ENCODE measurements around the gene FADS2.

Gene FADS2

GRCh38 chr11:61841636-61842527, 13.8 kb downstream of the FADS2 start:
- no peak for TF ChIP-seq CTCF (IDR thresholded peaks at IDR 0.05; ENCODE audit: insufficient read depth, low read length, poor library complexity, severe bottlenecking)
- no peak for DNase-seq (ENCODE audit: extremely low read depth, insufficient read length)
- H3K4me3 ChIP-seq (replicated peaks; ENCODE audit: low read depth, low read length): no peak overlapping the region
- H3K27me3 ChIP-seq (replicated peaks; ENCODE audit: control insufficient read depth, insufficient read depth, low read length): no peaks in the 10 kb centered on the region
- peaks cover 47% of the 10 kb centered on the region for H3K36me3 ChIP-seq (ENCODE audit: control insufficient read depth, insufficient read depth, low read length)

DNA sequence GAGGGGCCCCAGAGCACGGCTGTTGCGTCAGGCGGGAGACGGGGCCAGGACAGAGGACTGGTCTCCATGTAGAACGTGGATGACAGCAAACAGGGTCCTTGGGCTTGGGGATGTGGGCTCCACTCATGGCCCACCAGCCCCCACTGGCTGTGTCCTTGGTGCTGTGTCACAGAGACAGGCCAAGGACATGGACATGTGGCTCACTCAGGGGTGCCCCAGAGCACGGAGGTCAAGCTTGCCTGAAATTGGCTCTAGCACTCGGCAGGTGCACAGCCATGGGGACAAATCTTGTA, 14.4 kb downstream of the FADS2 start:
- no peak for DNase-seq (ENCODE audit: extremely low read depth, insufficient read length)
- H3K4me3 ChIP-seq (replicated peaks; ENCODE audit: low read depth, low read length): no peak overlapping the region
- H3K36me3 ChIP-seq (ENCODE audit: control insufficient read depth, insufficient read depth, low read length): peaks cover 47% of the 10 kb centered on the region
- TF ChIP-seq CTCF (IDR thresholded peaks at IDR 0.05; ENCODE audit: insufficient read depth, low read length, poor library complexity, severe bottlenecking): no peak
- no peaks in the 10 kb centered on the region for H3K27me3 ChIP-seq (replicated peaks; ENCODE audit: control insufficient read depth, insufficient read depth, low read length)

- no peak for DNase-seq (ENCODE audit: extremely low read depth, insufficient read length)
- Histone ChIP-seq H3K36me3 (ENCODE audit: control insufficient read depth, insufficient read depth, low read length) (peaks cover 46% of the 10 kb centered on the region), H3K4me3 (replicated peaks; ENCODE audit: low read depth, low read length) (no peak overlapping the region), H3K27me3 (replicated peaks; ENCODE audit: control insufficient read depth, insufficient read depth, low read length) (no peaks in the 10 kb centered on the region)
- no peak for TF ChIP-seq CTCF (IDR thresholded peaks at IDR 0.05; ENCODE audit: insufficient read depth, low read length, poor library complexity, severe bottlenecking)
Measured at GRCh38 chr11:61844909-61845565, 16.9 kb downstream of the FADS2 start.

- Histone ChIP-seq H3K36me3 (ENCODE audit: control insufficient read depth, insufficient read depth, low read length) (peaks cover 42% of the 10 kb centered on the region), H3K4me3 (replicated peaks; ENCODE audit: low read depth, low read length) (no peak overlapping the region), H3K27me3 (replicated peaks; ENCODE audit: control insufficient read depth, insufficient read depth, low read length) (no peaks in the 10 kb centered on the region)
- TF ChIP-seq CTCF (IDR thresholded peaks at IDR 0.05; ENCODE audit: insufficient read depth, low read length, poor library complexity, severe bottlenecking): no peak
- no peak for DNase-seq (ENCODE audit: extremely low read depth, insufficient read length)
Measured at GRCh38 chr11:61846362-61847020, 18.4 kb downstream of the FADS2 start.

- peaks cover 37% of the 10 kb centered on the region for H3K36me3 ChIP-seq (ENCODE audit: control insufficient read depth, insufficient read depth, low read length)
Measured at GRCh38 chr11:61847914-61848581, 19.9 kb downstream of the FADS2 start.

More at GRCh38 chr11:61847914-61848581, 19.9 kb downstream of the FADS2 start:
- no peak for DNase-seq (ENCODE audit: extremely low read depth, insufficient read length)
- Histone ChIP-seq H3K27me3 (replicated peaks; ENCODE audit: control insufficient read depth, insufficient read depth, low read length) (no peaks in the 10 kb centered on the region), H3K4me3 (replicated peaks; ENCODE audit: low read depth, low read length) (no peak overlapping the region)
- no peak for TF ChIP-seq CTCF (IDR thresholded peaks at IDR 0.05; ENCODE audit: insufficient read depth, low read length, poor library complexity, severe bottlenecking)

Measured in GM06990 (cell line).